GM23338 (cell line): ENCODE data around the gene NAA25.

ENCODE experiments used
- EZH2 ChIP-seq: fragments of 200-600 bp; sonication (generic); IDR thresholded peaks from one replicate; pipeline ENCODE4 v1.8.0; 2017; ENCODE audit warnings: antibody characterized with exemption, mild to moderate bottlenecking, low read depth; ENCODE audit not compliant: unreplicated experiment
- POLR2AphosphoS5 ChIP-seq: IDR thresholded peaks from 2 replicates; pipeline ENCODE4 v1.6.1; 2016; ENCODE audit warnings: antibody characterized with exemption, low read depth
- TF ChIP-seq, protein P1 (sequence below): IDR thresholded peaks from 2 replicates; pipeline ENCODE4 v1.6.1; 2016; ENCODE audit warnings: antibody characterized with exemption
- TF ChIP-seq, protein P2 (sequence below), 2 experiments: fragments of 200-600 bp in 1 of 2; sonication (generic) in 1 of 2; conservative IDR thresholded peaks; 2 replicates each; pipeline versions ENCODE4 v1.5.1 to v1.6.1; 2016 to 2017; ENCODE audit warnings: antibody characterized with exemption in 2 of 2, low read depth in 2 of 2, mild to moderate bottlenecking in 2 of 2, moderate library complexity in 1 of 2

- TF ChIP-seq, protein P1, sequence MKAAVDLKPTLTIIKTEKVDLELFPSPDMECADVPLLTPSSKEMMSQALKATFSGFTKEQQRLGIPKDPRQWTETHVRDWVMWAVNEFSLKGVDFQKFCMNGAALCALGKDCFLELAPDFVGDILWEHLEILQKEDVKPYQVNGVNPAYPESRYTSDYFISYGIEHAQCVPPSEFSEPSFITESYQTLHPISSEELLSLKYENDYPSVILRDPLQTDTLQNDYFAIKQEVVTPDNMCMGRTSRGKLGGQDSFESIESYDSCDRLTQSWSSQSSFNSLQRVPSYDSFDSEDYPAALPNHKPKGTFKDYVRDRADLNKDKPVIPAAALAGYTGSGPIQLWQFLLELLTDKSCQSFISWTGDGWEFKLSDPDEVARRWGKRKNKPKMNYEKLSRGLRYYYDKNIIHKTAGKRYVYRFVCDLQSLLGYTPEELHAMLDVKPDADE = no peak
- TF ChIP-seq, protein P2, sequence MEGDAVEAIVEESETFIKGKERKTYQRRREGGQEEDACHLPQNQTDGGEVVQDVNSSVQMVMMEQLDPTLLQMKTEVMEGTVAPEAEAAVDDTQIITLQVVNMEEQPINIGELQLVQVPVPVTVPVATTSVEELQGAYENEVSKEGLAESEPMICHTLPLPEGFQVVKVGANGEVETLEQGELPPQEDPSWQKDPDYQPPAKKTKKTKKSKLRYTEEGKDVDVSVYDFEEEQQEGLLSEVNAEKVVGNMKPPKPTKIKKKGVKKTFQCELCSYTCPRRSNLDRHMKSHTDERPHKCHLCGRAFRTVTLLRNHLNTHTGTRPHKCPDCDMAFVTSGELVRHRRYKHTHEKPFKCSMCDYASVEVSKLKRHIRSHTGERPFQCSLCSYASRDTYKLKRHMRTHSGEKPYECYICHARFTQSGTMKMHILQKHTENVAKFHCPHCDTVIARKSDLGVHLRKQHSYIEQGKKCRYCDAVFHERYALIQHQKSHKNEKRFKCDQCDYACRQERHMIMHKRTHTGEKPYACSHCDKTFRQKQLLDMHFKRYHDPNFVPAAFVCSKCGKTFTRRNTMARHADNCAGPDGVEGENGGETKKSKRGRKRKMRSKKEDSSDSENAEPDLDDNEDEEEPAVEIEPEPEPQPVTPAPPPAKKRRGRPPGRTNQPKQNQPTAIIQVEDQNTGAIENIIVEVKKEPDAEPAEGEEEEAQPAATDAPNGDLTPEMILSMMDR (conservative IDR thresholded peaks at IDR 0.05; ENCODE audit: low read depth in 2 of 2) = no peak
- TF ChIP-seq POLR2AphosphoS5 (no peak), EZH2 (no peak)
These were observed 45.3 kb downstream of the NAA25 start for GRCh38 chr12:112063273-112063672.
